ENCODE measurements around the gene SETD7. TPM values are rescaled to one million over a fixed set of nuclear protein-coding genes. Genes with fewer than 3 reads are reported as not detected.

Gene SETD7
- total RNA-seq, 1 experiment from 2014 or later = 59.4 TPM

- no peak for DNase-seq
- no peaks in the 10 kb centered on the region for H3K9me2 ChIP-seq (replicated peaks; ENCODE audit: insufficient read depth, low read length)
- H3K36me3 ChIP-seq (ENCODE audit: insufficient read depth, low read length) = peaks cover 17% of the 10 kb centered on the region; the same call in 1 of the 2 replicates
- H3K79me2 ChIP-seq (ENCODE audit: low read length) = peaks cover 83% of the 10 kb centered on the region
- H2AFZ ChIP-seq (ENCODE audit: low read length) = no peak overlapping the region
- no peak overlapping the region for H3K27ac ChIP-seq (ENCODE audit: low read length)
- H3K9me3 ChIP-seq (ENCODE audit: low read length) = no peaks in the 10 kb centered on the region
- no peak overlapping the region for H3K4me3 ChIP-seq (ENCODE audit: low read length)
- no peak overlapping the region for H3K9ac ChIP-seq (ENCODE audit: low read length)
- H3K4me1 ChIP-seq (ENCODE audit: low read length) = no peaks in the 10 kb centered on the region
- no peak overlapping the region for H3K4me2 ChIP-seq (ENCODE audit: low read depth, low read length, poor library complexity, severe bottlenecking)
- H4K20me1 ChIP-seq (ENCODE audit: insufficient read depth, low read depth, low read length) = peaks cover 8% of the 10 kb centered on the region; the same call in 1 of the 2 replicates
- no peaks in the 10 kb centered on the region for H3K27me3 ChIP-seq (ENCODE audit: low read length)
Measured at GRCh38 chr4:139535871-139536234, 20.2 kb downstream of the SETD7 start.

GRCh38 chr4:139535228-139535870, 20.7 kb downstream of the SETD7 start:
- Histone ChIP-seq H3K27me3 (ENCODE audit: low read length) (no peaks in the 10 kb centered on the region), H4K20me1 (ENCODE audit: insufficient read depth, low read depth, low read length) (peaks cover 8% of the 10 kb centered on the region; the same call in 1 of the 2 replicates), H3K79me2 (ENCODE audit: low read length) (peaks cover 80% of the 10 kb centered on the region), H2AFZ (ENCODE audit: low read length) (no peak overlapping the region), H3K4me2 (ENCODE audit: low read depth, low read length, poor library complexity, severe bottlenecking) (no peak overlapping the region), H3K4me1 (ENCODE audit: low read length) (no peaks in the 10 kb centered on the region), H3K9ac (ENCODE audit: low read length) (no peak overlapping the region), H3K9me3 (ENCODE audit: low read length) (no peaks in the 10 kb centered on the region), H3K9me2 (replicated peaks; ENCODE audit: insufficient read depth, low read length) (no peaks in the 10 kb centered on the region), H3K36me3 (ENCODE audit: insufficient read depth, low read length) (peaks cover 14% of the 10 kb centered on the region; the same call in 1 of the 2 replicates), H3K27ac (ENCODE audit: low read length) (no peak overlapping the region), H3K4me3 (ENCODE audit: low read length) (no peak overlapping the region)
- DNase-seq = no peak

- H3K4me3 ChIP-seq (ENCODE audit: low read length) = no peak overlapping the region
- no peak overlapping the region for H3K27ac ChIP-seq (ENCODE audit: low read length)
- no peak overlapping the region for H2AFZ ChIP-seq (ENCODE audit: low read length)
- no peak overlapping the region for H3K9ac ChIP-seq (ENCODE audit: low read length)
- H3K79me2 ChIP-seq (ENCODE audit: low read length) = peaks cover 80% of the 10 kb centered on the region
- no peaks in the 10 kb centered on the region for H3K9me2 ChIP-seq (replicated peaks; ENCODE audit: insufficient read depth, low read length)
- no peaks in the 10 kb centered on the region for H3K9me3 ChIP-seq (ENCODE audit: low read length)
- H4K20me1 ChIP-seq (ENCODE audit: insufficient read depth, low read depth, low read length) = peaks cover 8% of the 10 kb centered on the region; the same call in 1 of the 2 replicates
- H3K4me1 ChIP-seq (ENCODE audit: low read length) = no peaks in the 10 kb centered on the region
- no peak overlapping the region for H3K4me2 ChIP-seq (ENCODE audit: low read depth, low read length, poor library complexity, severe bottlenecking)
- H3K27me3 ChIP-seq (ENCODE audit: low read length) = no peaks in the 10 kb centered on the region
- DNase-seq = no peak
- peaks cover 19% of the 10 kb centered on the region; the same call in 1 of the 2 replicates for H3K36me3 ChIP-seq (ENCODE audit: insufficient read depth, low read length)
Measured at GRCh38 chr4:139534287-139534950, 21.6 kb downstream of the SETD7 start.

GRCh38 chr4:139533511-139533910, 22.5 kb downstream of the SETD7 start:
- no peak overlapping the region for H3K4me2 ChIP-seq (ENCODE audit: low read depth, low read length, poor library complexity, severe bottlenecking)
- no peaks in the 10 kb centered on the region for H3K4me1 ChIP-seq (ENCODE audit: low read length)
- no peak overlapping the region for H2AFZ ChIP-seq (ENCODE audit: low read length)
- peaks cover 26% of the 10 kb centered on the region; the same call in 1 of the 2 replicates for H3K36me3 ChIP-seq (ENCODE audit: insufficient read depth, low read length)
- no peaks in the 10 kb centered on the region for H3K9me2 ChIP-seq (replicated peaks; ENCODE audit: insufficient read depth, low read length)
- no peak overlapping the region for H3K4me3 ChIP-seq (ENCODE audit: low read length)
- DNase-seq = no peak
- H3K9me3 ChIP-seq (ENCODE audit: low read length) = no peaks in the 10 kb centered on the region
- no peaks in the 10 kb centered on the region for H3K27me3 ChIP-seq (ENCODE audit: low read length)
- peaks cover 8% of the 10 kb centered on the region; the same call in 1 of the 2 replicates for H4K20me1 ChIP-seq (ENCODE audit: insufficient read depth, low read depth, low read length)
- H3K27ac ChIP-seq (ENCODE audit: low read length) = no peak overlapping the region
- peaks cover 80% of the 10 kb centered on the region for H3K79me2 ChIP-seq (ENCODE audit: low read length)
- no peak overlapping the region for H3K9ac ChIP-seq (ENCODE audit: low read length)

- Histone ChIP-seq H3K36me3 (ENCODE audit: insufficient read depth, low read length) (peaks cover 27% of the 10 kb centered on the region; the same call in 1 of the 2 replicates), H4K20me1 (ENCODE audit: insufficient read depth, low read depth, low read length) (peaks cover 8% of the 10 kb centered on the region; the same call in 1 of the 2 replicates), H2AFZ (ENCODE audit: low read length) (no peak overlapping the region), H3K9me2 (replicated peaks; ENCODE audit: insufficient read depth, low read length) (no peaks in the 10 kb centered on the region), H3K79me2 (ENCODE audit: low read length) (peaks cover 80% of the 10 kb centered on the region), H3K4me2 (ENCODE audit: low read depth, low read length, poor library complexity, severe bottlenecking) (no peak overlapping the region), H3K4me1 (ENCODE audit: low read length) (no peaks in the 10 kb centered on the region), H3K4me3 (ENCODE audit: low read length) (no peak overlapping the region), H3K9me3 (ENCODE audit: low read length) (no peaks in the 10 kb centered on the region), H3K27ac (ENCODE audit: low read length) (no peak overlapping the region), H3K27me3 (ENCODE audit: low read length) (no peaks in the 10 kb centered on the region), H3K9ac (ENCODE audit: low read length) (no peak overlapping the region)
- DNase-seq = no peak
Measured at GRCh38 chr4:139532947-139533346, 23.1 kb downstream of the SETD7 start.

GRCh38 chr4:139530833-139531427, 25.1 kb downstream of the SETD7 start:
- H3K27ac ChIP-seq (ENCODE audit: low read length) = no peak overlapping the region
- no peaks in the 10 kb centered on the region for H3K9me2 ChIP-seq (replicated peaks; ENCODE audit: insufficient read depth, low read length)
- H3K4me1 ChIP-seq (ENCODE audit: low read length) = no peaks in the 10 kb centered on the region
- peaks cover 78% of the 10 kb centered on the region for H3K79me2 ChIP-seq (ENCODE audit: low read length)
- H2AFZ ChIP-seq (ENCODE audit: low read length) = no peak overlapping the region
- DNase-seq = peak; percentile 81
- H3K36me3 ChIP-seq (ENCODE audit: insufficient read depth, low read length) = peaks cover 32% of the 10 kb centered on the region; the same call in 1 of the 2 replicates
- no peak overlapping the region for H3K4me3 ChIP-seq (ENCODE audit: low read length)
- H3K4me2 ChIP-seq (ENCODE audit: low read depth, low read length, poor library complexity, severe bottlenecking) = no peak overlapping the region
- no peaks in the 10 kb centered on the region for H4K20me1 ChIP-seq (ENCODE audit: insufficient read depth, low read depth, low read length)
- no peak overlapping the region for H3K9ac ChIP-seq (ENCODE audit: low read length)
- H3K9me3 ChIP-seq (ENCODE audit: low read length) = no peaks in the 10 kb centered on the region
- H3K27me3 ChIP-seq (ENCODE audit: low read length) = no peaks in the 10 kb centered on the region

- no peak for DNase-seq
- Histone ChIP-seq H3K27me3 (ENCODE audit: low read length) (no peaks in the 10 kb centered on the region), H4K20me1 (ENCODE audit: insufficient read depth, low read depth, low read length) (no peaks in the 10 kb centered on the region), H3K9ac (ENCODE audit: low read length) (no peak overlapping the region), H3K9me2 (replicated peaks; ENCODE audit: insufficient read depth, low read length) (no peaks in the 10 kb centered on the region), H3K79me2 (ENCODE audit: low read length) (peaks cover 64% of the 10 kb centered on the region), H3K27ac (ENCODE audit: low read length) (no peak overlapping the region), H3K36me3 (ENCODE audit: insufficient read depth, low read length) (peaks cover 45% of the 10 kb centered on the region), H3K9me3 (ENCODE audit: low read length) (no peaks in the 10 kb centered on the region), H2AFZ (ENCODE audit: low read length) (no peak overlapping the region), H3K4me2 (ENCODE audit: low read depth, low read length, poor library complexity, severe bottlenecking) (no peak overlapping the region), H3K4me1 (ENCODE audit: low read length) (no peaks in the 10 kb centered on the region), H3K4me3 (ENCODE audit: low read length) (no peak overlapping the region)
Measured at GRCh38 chr4:139528377-139529005, 27.5 kb downstream of the SETD7 start.

GRCh38 chr4:139526928-139527327, 29.1 kb downstream of the SETD7 start:
- Histone ChIP-seq H4K20me1 (ENCODE audit: insufficient read depth, low read depth, low read length) (no peaks in the 10 kb centered on the region), H3K27me3 (ENCODE audit: low read length) (no peaks in the 10 kb centered on the region), H2AFZ (ENCODE audit: low read length) (no peak overlapping the region), H3K9ac (ENCODE audit: low read length) (no peak overlapping the region), H3K4me3 (ENCODE audit: low read length) (no peak overlapping the region), H3K9me2 (replicated peaks; ENCODE audit: insufficient read depth, low read length) (no peaks in the 10 kb centered on the region), H3K27ac (ENCODE audit: low read length) (no peak overlapping the region), H3K79me2 (ENCODE audit: low read length) (peaks cover 54% of the 10 kb centered on the region), H3K9me3 (ENCODE audit: low read length) (no peaks in the 10 kb centered on the region), H3K4me2 (ENCODE audit: low read depth, low read length, poor library complexity, severe bottlenecking) (no peak overlapping the region), H3K36me3 (ENCODE audit: insufficient read depth, low read length) (peaks cover 50% of the 10 kb centered on the region), H3K4me1 (ENCODE audit: low read length) (no peaks in the 10 kb centered on the region)
- no peak for DNase-seq

Measured in Karpas-422 (cell line).